Left ventricle myocardium superior (tissue), 1 donor: Measurements from ENCODE around the gene PEMT. TPM values are rescaled to one million over a fixed set of nuclear protein-coding genes. Genes with fewer than 3 reads are reported as not detected.

Experiments
- ATAC-seq: fragments of 200-7000 bp; cut with Tn5 transposase; one replicate; pipeline ENCODE4 v1.9.1; 2020; ENCODE audit warnings: mild to moderate bottlenecking, moderate library complexity
- DNase-seq: peaks from one replicate; pipeline ENCODE4 v3.0.0-alpha.2; 2020
- intact Hi-C: fragments of 100-400 bp; cut with micrococcal nuclease; formaldehyde crosslinking; loops from one replicate; pipeline ENCODE4 v1.11.0; 2022
- total RNA-seq: library from RNA; stranded (reverse); fragmentation: NEBNext Ultra II Directional; extraction: Animal tissue kit (Norgen Biotek cat#: 25700); gene quantifications from one replicate; pipeline ENCODE4 v1.2.1, GENCODE V29; 2021
- donor health status: DM: no; HTN: yes; CAD: no; lungs with severe emphysema.

PEMT gene
- total RNA-seq, 1 donor from 2014 or later: 17.9 TPM

GRCh38 chr17:17525311-17525710, 66.2 kb downstream of the PEMT start:
- intact Hi-C loops: no loop called here
- no peak for ATAC-seq
- DNase-seq: peak; percentile 35

- intact Hi-C loops: no loop called here
- DNase-seq: no peak
- no peak for ATAC-seq
Measured at GRCh38 chr17:17523731-17524490, 67.6 kb downstream of the PEMT start.

GRCh38 chr17:17523001-17523730, 68.3 kb downstream of the PEMT start:
- DNase-seq (peak; percentile 20), ATAC-seq (no peak)
- intact Hi-C loops: no loop called here

- no peak for ATAC-seq
- peak; percentile 22 for DNase-seq
- intact Hi-C loops: no loop called here
Measured at GRCh38 chr17:17520599-17521232, 70.8 kb downstream of the PEMT start.

- ATAC-seq (no peak), DNase-seq (peak; percentile 16)
- intact Hi-C loops: no loop called here
Measured at GRCh38 chr17:17519886-17520285, 71.6 kb downstream of the PEMT start.

GRCh38 chr17:17518951-17519350, 72.6 kb downstream of the PEMT start:
- intact Hi-C loops: no loop called here
- ATAC-seq (no peak), DNase-seq (peak; percentile 11)

GRCh38 chr17:17518014-17518413, 73.5 kb downstream of the PEMT start:
- ATAC-seq: no peak
- intact Hi-C loops: no loop called here
- DNase-seq: peak; percentile 5

- intact Hi-C loops: no loop called here
- no peak for ATAC-seq
- DNase-seq: peak; percentile 21
Measured at GRCh38 chr17:17516941-17517720, 74.4 kb downstream of the PEMT start.

GRCh38 chr17:17515934-17516930, 75.3 kb downstream of the PEMT start:
- DNase-seq (no peak), ATAC-seq (no peak)
- intact Hi-C loops: no loop called here

GRCh38 chr17:17514993-17515933, 76.2 kb downstream of the PEMT start:
- ATAC-seq: no peak
- intact Hi-C loops: no loop called here

GRCh38 chr17:17514361-17514992, 77.0 kb downstream of the PEMT start:
- ATAC-seq (no peak), DNase-seq (peak; percentile 15)
- intact Hi-C loops: no loop called here

More at GRCh38 chr17:17514993-17515933, 76.2 kb downstream of the PEMT start:
- DNase-seq: peak; percentile 19

- intact Hi-C loops: no loop called here
- DNase-seq (peak; percentile 12), ATAC-seq (no peak)
Measured at GRCh38 chr17:17513626-17514025, 77.9 kb downstream of the PEMT start.

- no peak for ATAC-seq
- DNase-seq: peak; percentile 21
- intact Hi-C loops: no loop called here
Measured at GRCh38 chr17:17512866-17513265, 78.6 kb downstream of the PEMT start.

GRCh38 chr17:17511881-17512858, 79.3 kb downstream of the PEMT start:
- DNase-seq (peak; percentile 28), ATAC-seq (no peak)
- intact Hi-C loops: no loop called here

GRCh38 chr17:17511293-17511741, 80.2 kb downstream of the PEMT start:
- DNase-seq (peak; percentile 12), ATAC-seq (no peak)
- intact Hi-C loops: no loop called here
